GM19455 (cell line): ENCODE results near the gene CHRNA9.
A peak's percentile ranks its signal among the peaks of the same experiment; 100 is the strongest.
"Not testable (repeated sequence)": the region's sequence is repeated elsewhere in the genome, so short reads cannot be mapped to it uniquely, and the experiment has no call there.

Experiments used
- ATAC-seq: cut with Tn5 transposase; IDR thresholded peaks from one replicate; pipeline ENCODE4 v1.9.1; 2021; ENCODE audit not compliant: unreplicated experiment

Gene CHRNA9, protein sequence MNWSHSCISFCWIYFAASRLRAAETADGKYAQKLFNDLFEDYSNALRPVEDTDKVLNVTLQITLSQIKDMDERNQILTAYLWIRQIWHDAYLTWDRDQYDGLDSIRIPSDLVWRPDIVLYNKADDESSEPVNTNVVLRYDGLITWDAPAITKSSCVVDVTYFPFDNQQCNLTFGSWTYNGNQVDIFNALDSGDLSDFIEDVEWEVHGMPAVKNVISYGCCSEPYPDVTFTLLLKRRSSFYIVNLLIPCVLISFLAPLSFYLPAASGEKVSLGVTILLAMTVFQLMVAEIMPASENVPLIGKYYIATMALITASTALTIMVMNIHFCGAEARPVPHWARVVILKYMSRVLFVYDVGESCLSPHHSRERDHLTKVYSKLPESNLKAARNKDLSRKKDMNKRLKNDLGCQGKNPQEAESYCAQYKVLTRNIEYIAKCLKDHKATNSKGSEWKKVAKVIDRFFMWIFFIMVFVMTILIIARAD

GRCh38 chr4:40334591-40335524, at the start of gene CHRNA9:
Gene CHRNA9, plus strand, starts transcription at chr4:40335333. Its CDS starts 135 bp downstream, at chr4:40335468.
- no peak for ATAC-seq

GRCh38 chr4:40285692-40286091, 49.4 kb upstream of the CHRNA9 start:
- no peak for ATAC-seq

GRCh38 chr4:40288566-40288965, 46.6 kb upstream of the CHRNA9 start:
- no peak for ATAC-seq

GRCh38 chr4:40289366-40290188, 45.6 kb upstream of the CHRNA9 start:
- ATAC-seq: no peak

- ATAC-seq: not testable (repeated sequence)
Observed at GRCh38 chr4:40290611-40291186, 44.4 kb upstream of the CHRNA9 start.

GRCh38 chr4:40292313-40292759, 42.8 kb upstream of the CHRNA9 start:
- ATAC-seq: no peak

GRCh38 chr4:40294339-40294738, 40.8 kb upstream of the CHRNA9 start:
- ATAC-seq: no peak

- not testable (repeated sequence) for ATAC-seq
Observed at GRCh38 chr4:40295030-40295429, 40.1 kb upstream of the CHRNA9 start.

DNA sequence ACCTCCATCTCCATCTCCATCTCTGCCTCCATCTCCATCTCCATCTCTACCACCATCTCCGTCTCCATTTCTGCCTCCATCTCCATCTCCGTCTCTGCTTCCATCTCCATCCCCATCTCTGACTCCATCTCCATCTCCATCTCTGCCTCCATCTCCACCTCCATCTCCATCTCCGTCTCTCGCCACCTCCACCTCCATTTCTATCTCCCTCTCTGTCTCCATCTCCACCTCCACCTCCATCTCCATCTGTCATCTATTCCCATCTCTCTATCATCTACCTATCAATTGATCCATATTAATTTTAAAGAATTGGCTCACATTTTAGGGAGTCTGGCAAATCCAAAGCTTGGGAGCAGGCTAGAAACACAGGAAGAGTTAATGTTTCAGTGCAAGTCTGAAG, 39.6 kb upstream of the CHRNA9 start:
- no peak for ATAC-seq

- ATAC-seq: no peak
Observed at GRCh38 chr4:40299126-40299525, 36.0 kb upstream of the CHRNA9 start.

DNA sequence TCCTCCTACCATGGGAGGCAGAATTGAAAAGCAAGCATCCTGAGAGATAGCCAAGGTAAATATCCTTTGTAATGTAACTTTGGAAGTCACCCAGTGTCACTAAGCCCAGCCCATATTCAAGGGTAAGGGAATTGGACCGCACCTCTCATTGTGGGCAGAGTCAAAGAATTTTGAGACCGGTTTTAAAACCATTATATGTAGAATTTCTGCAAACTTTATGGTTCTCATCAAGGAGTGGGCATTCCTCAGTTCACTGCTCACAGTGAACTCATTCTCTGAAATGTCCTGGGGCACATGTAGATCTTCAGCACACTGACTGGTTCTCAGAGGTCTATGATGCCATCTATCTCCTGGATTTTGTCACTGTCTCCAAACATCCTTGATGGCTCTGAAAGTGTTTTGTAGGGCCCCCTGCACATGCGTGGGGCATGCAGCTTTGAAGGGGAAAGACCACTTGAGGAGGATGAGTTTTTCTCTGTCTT, 35.3 kb upstream of the CHRNA9 start:
- ATAC-seq: no peak

GRCh38 chr4:40300371-40301162, 34.6 kb upstream of the CHRNA9 start:
- ATAC-seq: no peak

DNA sequence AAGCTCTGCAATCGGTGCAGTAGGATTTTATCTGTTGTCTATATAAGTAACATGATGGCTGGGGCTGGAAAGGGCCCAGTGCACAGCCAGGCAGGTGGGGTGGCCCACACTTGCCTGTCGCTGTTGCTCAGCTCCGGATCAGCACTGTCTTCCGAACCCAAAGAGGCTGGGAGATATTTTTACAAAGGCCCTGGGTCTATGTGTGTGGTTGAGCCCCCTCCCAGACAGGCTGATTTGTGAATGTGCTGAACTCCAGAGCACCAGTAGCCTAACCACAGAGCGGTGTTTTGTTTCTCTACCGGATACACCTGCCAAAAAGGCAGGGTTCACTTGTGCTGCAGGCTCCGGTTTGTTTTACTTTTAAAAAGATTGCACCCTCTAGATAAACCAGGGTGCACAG, 33.5 kb upstream of the CHRNA9 start:
- ATAC-seq: peak; percentile 79

DNA sequence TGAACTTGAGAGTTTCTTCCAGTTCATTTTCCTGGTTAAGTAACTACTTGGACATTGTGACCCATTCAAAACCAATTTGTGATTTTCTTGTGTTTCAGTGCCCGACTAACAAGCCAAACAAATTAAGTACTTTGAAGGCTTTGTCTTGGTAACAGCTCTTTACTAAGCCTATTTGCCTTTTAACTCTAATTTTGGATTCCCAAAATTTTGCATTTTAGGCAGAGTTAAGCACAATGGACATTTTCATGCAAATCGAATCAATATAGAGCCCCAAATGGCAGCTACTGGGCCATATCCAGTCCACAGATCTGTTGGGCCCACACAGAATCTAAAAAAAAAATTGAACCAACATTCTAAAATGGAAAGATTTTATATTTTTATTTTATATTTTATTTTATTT, 31.4 kb upstream of the CHRNA9 start:
- no peak for ATAC-seq

DNA sequence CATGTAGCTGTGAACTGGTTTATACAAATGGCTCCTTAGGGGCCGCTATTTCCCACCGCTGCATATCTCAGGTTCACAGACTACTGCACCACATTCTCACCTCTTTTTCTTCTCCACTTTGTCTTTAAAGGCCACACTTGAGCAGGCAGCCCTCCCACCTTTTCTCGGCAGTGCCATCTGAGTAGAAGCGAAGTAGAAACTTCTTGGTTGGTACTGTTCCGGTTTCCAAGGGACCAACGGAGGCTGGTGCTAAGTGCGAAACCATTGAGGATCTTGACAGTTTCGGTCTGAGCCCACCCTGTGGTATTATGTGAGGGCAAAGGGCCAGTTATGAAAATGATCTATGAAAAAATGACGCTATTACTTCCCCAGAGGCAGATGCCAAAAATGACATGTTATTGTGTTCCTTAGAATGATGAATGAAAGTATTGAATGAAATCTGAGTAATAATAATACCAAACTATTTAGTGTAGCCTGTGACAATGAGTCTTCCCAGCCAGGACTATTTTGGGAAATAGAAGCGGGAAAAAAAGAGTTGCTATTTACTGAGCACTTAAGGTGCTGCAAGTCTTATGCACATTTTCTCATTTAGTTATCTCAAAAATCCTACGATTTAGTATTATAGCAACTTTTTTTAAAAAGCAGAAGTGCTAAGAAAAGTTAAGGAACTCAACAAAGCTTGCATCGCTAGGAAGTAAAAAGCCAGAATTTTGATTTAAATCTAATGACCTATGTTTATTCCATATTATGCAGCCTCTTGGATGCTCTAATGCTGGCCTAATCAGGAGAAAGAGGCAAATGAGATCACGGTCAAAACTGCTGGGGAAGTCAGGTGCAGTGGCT, 29.6 kb upstream of the CHRNA9 start:
- ATAC-seq: peak; percentile 28

- no peak for ATAC-seq
Observed at GRCh38 chr4:40306226-40306625, 28.9 kb upstream of the CHRNA9 start.

DNA sequence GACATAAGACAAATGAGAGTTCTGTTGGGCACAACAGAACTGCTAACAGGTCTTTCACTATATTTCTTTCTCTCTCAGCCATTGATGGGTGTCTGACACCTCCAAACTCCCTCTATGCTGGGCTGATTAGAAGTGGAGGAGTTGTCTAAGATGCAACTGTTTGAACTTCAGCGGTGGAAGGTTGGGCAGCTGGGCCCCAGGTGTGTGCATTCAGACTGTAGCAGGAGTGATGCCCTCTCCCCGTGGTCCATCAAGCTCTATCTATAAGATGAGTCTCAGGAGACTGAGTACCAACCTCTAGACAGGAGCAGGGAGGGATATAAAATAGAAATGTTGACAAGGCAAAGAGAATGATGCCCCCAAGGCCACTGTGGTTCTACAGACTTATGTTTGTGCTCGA, 28.2 kb upstream of the CHRNA9 start:
- ATAC-seq: no peak

DNA sequence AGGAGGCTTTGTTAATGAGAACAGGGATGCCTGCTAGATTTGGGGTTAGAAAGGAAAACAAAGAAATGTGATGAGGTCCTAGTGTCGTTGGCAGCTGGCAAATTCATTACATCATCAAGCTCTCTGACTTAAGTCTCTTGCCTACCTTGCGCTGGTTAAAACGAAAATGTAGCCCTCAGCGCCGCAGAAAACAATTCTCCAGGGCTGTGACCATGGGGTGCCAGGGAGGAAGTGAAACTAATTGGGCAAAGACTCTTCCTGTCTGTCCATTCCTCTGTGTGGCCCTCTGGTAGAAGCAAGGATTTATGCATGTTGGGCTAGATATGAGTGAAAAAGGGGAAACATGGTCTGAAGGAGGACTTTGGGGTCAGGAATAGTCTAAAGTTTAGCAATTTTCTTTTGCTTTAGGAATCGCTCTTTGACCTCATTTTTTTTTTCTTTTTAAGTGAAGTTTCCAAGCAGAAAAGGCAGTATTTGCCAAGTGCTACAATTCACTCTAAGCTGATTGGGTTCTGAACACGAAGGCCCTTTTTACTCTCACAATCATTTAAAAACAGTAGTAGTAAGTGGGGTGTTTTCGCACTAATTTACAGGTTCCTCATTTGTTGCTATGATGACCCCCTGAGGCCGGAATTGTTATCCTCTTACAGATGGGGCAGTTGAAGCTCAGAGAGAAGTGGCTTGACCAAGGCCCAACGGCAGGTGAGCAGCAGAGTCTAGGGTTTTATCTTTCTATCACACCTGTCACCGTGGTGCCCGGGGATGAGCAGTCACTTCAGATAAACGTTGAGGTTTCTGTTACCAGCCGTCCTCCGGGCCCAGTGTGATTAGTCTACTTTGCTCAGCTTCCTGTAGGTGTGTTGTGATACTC, 27.3 kb upstream of the CHRNA9 start:
- no peak for ATAC-seq
